Hematopoietic multipotent progenitor cell treated with erythropoietin and hydrocortisone succinate and interleukin-3 and kit ligand, for 4 days (in vitro differentiated cells): ENCODE data around the gene CC2D2A.
A peak's percentile ranks its signal among the peaks of the same experiment; 100 is the strongest.
"Not testable (repeated sequence)": the region's sequence is repeated elsewhere in the genome, so short reads cannot be mapped to it uniquely, and the experiment has no call there.

Experiments
- DNase-seq: peaks from one replicate; pipeline ENCODE4 v3.0.0-alpha.2; 2015

Gene CC2D2A

GRCh38 chr4:15470128-15470475 lies 420 bp downstream of the CC2D2A start:
- DNase-seq = no peak

- DNase-seq = no peak
Measured at GRCh38 chr4:15476396-15476795, 6.7 kb downstream of the CC2D2A start.

GRCh38 chr4:15478724-15479088 lies 9.0 kb downstream of the CC2D2A start:
- no peak for DNase-seq

- peak; percentile 65 for DNase-seq
Measured at GRCh38 chr4:15479089-15479912, 9.6 kb downstream of the CC2D2A start.

GRCh38 chr4:15479913-15480185 lies 10.2 kb downstream of the CC2D2A start:
- DNase-seq = no peak

GRCh38 chr4:15481961-15482745 lies 12.5 kb downstream of the CC2D2A start:
- DNase-seq = no peak

GRCh38 chr4:15482842-15483241 lies 13.2 kb downstream of the CC2D2A start:
- peak; percentile 18 for DNase-seq

GRCh38 chr4:15488136-15488535 lies 18.5 kb downstream of the CC2D2A start:
- DNase-seq = no peak

GRCh38 chr4:15488658-15489470 lies 19.2 kb downstream of the CC2D2A start:
- DNase-seq = no peak

- no peak for DNase-seq
Measured at GRCh38 chr4:15489551-15489950, 19.9 kb downstream of the CC2D2A start.

GRCh38 chr4:15493411-15493810 lies 23.7 kb downstream of the CC2D2A start:
- no peak for DNase-seq

GRCh38 chr4:15495621-15496020 lies 25.9 kb downstream of the CC2D2A start:
- DNase-seq = no peak

GRCh38 chr4:15498356-15498755 lies 28.7 kb downstream of the CC2D2A start:
- no peak for DNase-seq

GRCh38 chr4:15500701-15501100 lies 31.0 kb downstream of the CC2D2A start:
- no peak for DNase-seq

- DNase-seq = no peak
Measured at GRCh38 chr4:15501941-15502340, 32.3 kb downstream of the CC2D2A start.

GRCh38 chr4:15502384-15502783 lies 32.7 kb downstream of the CC2D2A start:
- DNase-seq = no peak

- DNase-seq = no peak
Measured at GRCh38 chr4:15504041-15504440, 34.4 kb downstream of the CC2D2A start.

- no peak for DNase-seq
Measured at GRCh38 chr4:15506464-15506863, 36.8 kb downstream of the CC2D2A start.

- DNase-seq = no peak
Measured at GRCh38 chr4:15507679-15508078, 38.0 kb downstream of the CC2D2A start.

GRCh38 chr4:15510961-15511360 lies 41.3 kb downstream of the CC2D2A start:
- no peak for DNase-seq

- no peak for DNase-seq
Measured at GRCh38 chr4:15513545-15513944, 43.9 kb downstream of the CC2D2A start.

GRCh38 chr4:15515106-15515505 lies 45.4 kb downstream of the CC2D2A start:
- DNase-seq = no peak

- DNase-seq = no peak
Measured at GRCh38 chr4:15516494-15516893, 46.8 kb downstream of the CC2D2A start.

GRCh38 chr4:15517681-15518080 lies 48.0 kb downstream of the CC2D2A start:
- DNase-seq = not testable (repeated sequence)
